Esophagus muscularis mucosa (tissue), 4 donors: ENCODE data around the gene INSIG1.

Source experiments
- CTCF ChIP-seq, 3 experiments: fragments of 200-600 bp in 2 of 3; fragments of 450-650 bp in 1 of 3; sonication (generic) in 2 of 3; IDR thresholded peaks; one replicate each; pipeline ENCODE4 v1.5.1; 2017 to 2019; ENCODE audit warnings: antibody characterized with exemption in 3 of 3, mild to moderate bottlenecking in 2 of 3, moderate library complexity in 1 of 3
- EP300 ChIP-seq: sonication (generic); formaldehyde crosslinking; IDR thresholded peaks from one replicate; pipeline ENCODE4 v1.6.1; 2017; ENCODE audit warnings: antibody characterized with exemption
- POLR2A ChIP-seq: fragments of 450-650 bp; IDR thresholded peaks from one replicate; pipeline ENCODE4 v1.6.1; 2017; ENCODE audit warnings: antibody characterized with exemption, moderate library complexity, mild to moderate bottlenecking, low read depth

- TF ChIP-seq CTCF (IDR thresholded peaks at IDR 0.05) (no peak), POLR2A (no peak), EP300 (no peak)
These were observed 34.0 kb upstream of the INSIG1 start for GRCh38 chr7:155263581-155264143.
